ENCODE data around the gene YEATS2.
"Not testable (repeated sequence)": the region's sequence is repeated elsewhere in the genome, so short reads cannot be mapped to it uniquely, and the experiment has no call there.

Gene YEATS2

GRCh38 chr3:183779896-183780465 lies 82.4 kb downstream of the YEATS2 start:
- DNase-seq, result no peak

GRCh38 chr3:183781246-183781645 lies 83.6 kb downstream of the YEATS2 start:
- no peak for DNase-seq

- DNase-seq, result no peak
These were observed 85.1 kb downstream of the YEATS2 start for GRCh38 chr3:183782576-183783276.

- not testable (repeated sequence) for DNase-seq
These were observed 86.9 kb downstream of the YEATS2 start for GRCh38 chr3:183784503-183784902.

GRCh38 chr3:183789826-183790225 lies 92.2 kb downstream of the YEATS2 start:
- no peak for DNase-seq

- DNase-seq, result no peak
These were observed 93.1 kb downstream of the YEATS2 start for GRCh38 chr3:183790700-183791099.

GRCh38 chr3:183792976-183793375 lies 95.4 kb downstream of the YEATS2 start:
- no peak for DNase-seq

GRCh38 chr3:183794452-183794851 lies 96.9 kb downstream of the YEATS2 start:
- DNase-seq, result no peak

- no peak for DNase-seq
These were observed 98.8 kb downstream of the YEATS2 start for GRCh38 chr3:183796372-183796771.

- DNase-seq, result no peak
These were observed 100.4 kb downstream of the YEATS2 start for GRCh38 chr3:183797996-183798395.

- no peak for DNase-seq
These were observed 101.9 kb downstream of the YEATS2 start for GRCh38 chr3:183799461-183799860.

- no peak for DNase-seq
These were observed 102.8 kb downstream of the YEATS2 start for GRCh38 chr3:183800243-183800863.

GRCh38 chr3:183801601-183802000 lies 104.0 kb downstream of the YEATS2 start:
- no peak for DNase-seq

GRCh38 chr3:183802989-183803388 lies 105.4 kb downstream of the YEATS2 start:
- no peak for DNase-seq

- DNase-seq, result no peak
These were observed 109.7 kb downstream of the YEATS2 start for GRCh38 chr3:183807209-183807728.

- no peak for DNase-seq
These were observed 110.3 kb downstream of the YEATS2 start for GRCh38 chr3:183807881-183808280.

GRCh38 chr3:183808355-183808754 lies 110.8 kb downstream of the YEATS2 start:
- no peak for DNase-seq

- no peak for DNase-seq
These were observed 111.7 kb downstream of the YEATS2 start for GRCh38 chr3:183809270-183809669.

- no peak for DNase-seq
These were observed 113.3 kb downstream of the YEATS2 start for GRCh38 chr3:183810643-183811594.

GRCh38 chr3:183811638-183812037 lies 114.0 kb downstream of the YEATS2 start:
- no peak for DNase-seq

- no peak for DNase-seq
These were observed 115.3 kb downstream of the YEATS2 start for GRCh38 chr3:183812761-183813445.

- no peak for DNase-seq
These were observed 116.6 kb downstream of the YEATS2 start for GRCh38 chr3:183814240-183814639.
